DOHH2 (cell line): Measurements from ENCODE around the gene PPP4R3A.

Experiments used
- H3F3A ChIP-seq: fragments of 200-600 bp; sonication (generic), shearing (Covaris generic); 2 replicates; pipeline ENCODE4 v1.6.0; 2016; ENCODE audit warnings: antibody characterized with exemption, mild to moderate bottlenecking; ENCODE audit not compliant: control insufficient read depth, insufficient read depth
- H3K27ac ChIP-seq: fragments of 200-600 bp; sonication (generic); 2 replicates; pipeline ENCODE4 v1.5.1; 2014; ENCODE audit warnings: low read depth, mild to moderate bottlenecking, low read length, moderate library complexity
- H3K27me3 ChIP-seq: fragments of 200-600 bp; sonication (generic); 2 replicates; pipeline ENCODE4 v1.6.1; 2014; ENCODE audit warnings: mild to moderate bottlenecking, low read length, mixed read lengths; ENCODE audit not compliant: control insufficient read depth
- H3K36me3 ChIP-seq: fragments of 200-600 bp; sonication (generic); 2 replicates; pipeline ENCODE4 v1.6.1; 2014; ENCODE audit warnings: mild to moderate bottlenecking, low read length, moderate library complexity, mixed read lengths; ENCODE audit not compliant: control insufficient read depth
- H3K4me1 ChIP-seq: fragments of 200-600 bp; sonication (generic); 2 replicates; pipeline ENCODE4 v1.6.1; 2014; ENCODE audit warnings: mild to moderate bottlenecking, low read length, mixed read lengths; ENCODE audit not compliant: control insufficient read depth
- H3K4me2 ChIP-seq: fragments of 200-600 bp; sonication (generic); 2 replicates; pipeline ENCODE4 v1.6.0; 2014; ENCODE audit warnings: mild to moderate bottlenecking, low read length, moderate library complexity
- H3K4me3 ChIP-seq: fragments of 200-600 bp; sonication (generic); 2 replicates; pipeline ENCODE4 v1.5.1; 2014; ENCODE audit warnings: mild to moderate bottlenecking, low read length, mixed read lengths
- H3K79me2 ChIP-seq: fragments of 200-600 bp; sonication (generic); 2 replicates; pipeline ENCODE4 v1.6.1; 2014; ENCODE audit warnings: mild to moderate bottlenecking, low read length, mixed read lengths; ENCODE audit not compliant: control insufficient read depth
- H3K9me2 ChIP-seq: fragments of 200-600 bp; sonication (generic); replicated peaks from 2 replicates; pipeline ENCODE4 v1.6.1; 2014; ENCODE audit warnings: mild to moderate bottlenecking, low read length, mixed read lengths; ENCODE audit not compliant: control insufficient read depth
- H3K9me3 ChIP-seq: fragments of 200-600 bp; sonication (generic); 2 replicates; pipeline ENCODE4 v1.6.1; 2014; ENCODE audit warnings: antibody characterized with exemption, low read length, mixed read lengths; ENCODE audit not compliant: control insufficient read depth, insufficient read depth
- H4K20me1 ChIP-seq: fragments of 200-600 bp; sonication (generic); 2 replicates; pipeline ENCODE4 v1.6.0; 2014; ENCODE audit warnings: low read depth, mild to moderate bottlenecking, antibody characterized with exemption, low read length, moderate library complexity; ENCODE audit not compliant: control insufficient read depth, insufficient read depth
- EZH2phosphoT487 ChIP-seq: fragments of 200-600 bp; sonication (generic); IDR thresholded peaks from 2 replicates; pipeline ENCODE4 v1.6.1; 2017; ENCODE audit warnings: borderline replicate concordance, mild to moderate bottlenecking, antibody characterized with exemption, low read length, moderate library complexity, mixed read lengths
- TF ChIP-seq, protein P1 (sequence below): fragments of 200-600 bp; sonication (generic); IDR thresholded peaks from one replicate; pipeline ENCODE4 v1.5.1; 2014; ENCODE audit warnings: antibody characterized with exemption, mild to moderate bottlenecking, low read depth, low read length; ENCODE audit not compliant: poor library complexity, severe bottlenecking

The PPP4R3A gene

DNA sequence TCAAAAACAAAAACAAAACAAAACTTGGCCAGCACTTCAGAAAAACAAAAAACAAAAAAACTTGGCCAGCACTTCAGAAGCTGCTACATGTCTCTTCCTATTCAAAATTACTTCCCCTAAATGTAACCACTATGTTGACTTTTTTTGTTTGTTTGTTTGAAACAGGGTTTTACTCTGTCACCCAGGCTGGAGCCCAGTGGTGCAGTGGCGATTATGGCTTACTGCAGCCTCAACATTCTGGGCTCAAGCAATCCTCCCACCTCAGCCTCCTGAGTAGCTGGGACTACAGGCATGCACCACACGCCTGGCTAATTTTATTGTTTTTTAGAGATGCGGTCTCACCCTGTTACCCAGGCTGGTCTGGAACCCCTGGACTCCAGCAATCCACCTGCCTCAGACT, 38.0 kb upstream of the PPP4R3A start:
- Histone ChIP-seq H3K36me3 (no peaks in the 10 kb centered on the region), H3K4me2 (no peak overlapping the region), H3K27me3 (0 out of 2 replicates have a peak, but pooled peaks cover 4% of the 10 kb centered on the region), H3K4me1 (no peaks in the 10 kb centered on the region), H3K4me3 (no peak overlapping the region), H3F3A (no peaks in the 10 kb centered on the region), H3K9me3 (no peaks in the 10 kb centered on the region), H3K27ac (no peak overlapping the region), H4K20me1 (no peaks in the 10 kb centered on the region), H3K79me2 (no peaks in the 10 kb centered on the region), H3K9me2 (no peaks in the 10 kb centered on the region)
- TF ChIP-seq, protein P1, sequence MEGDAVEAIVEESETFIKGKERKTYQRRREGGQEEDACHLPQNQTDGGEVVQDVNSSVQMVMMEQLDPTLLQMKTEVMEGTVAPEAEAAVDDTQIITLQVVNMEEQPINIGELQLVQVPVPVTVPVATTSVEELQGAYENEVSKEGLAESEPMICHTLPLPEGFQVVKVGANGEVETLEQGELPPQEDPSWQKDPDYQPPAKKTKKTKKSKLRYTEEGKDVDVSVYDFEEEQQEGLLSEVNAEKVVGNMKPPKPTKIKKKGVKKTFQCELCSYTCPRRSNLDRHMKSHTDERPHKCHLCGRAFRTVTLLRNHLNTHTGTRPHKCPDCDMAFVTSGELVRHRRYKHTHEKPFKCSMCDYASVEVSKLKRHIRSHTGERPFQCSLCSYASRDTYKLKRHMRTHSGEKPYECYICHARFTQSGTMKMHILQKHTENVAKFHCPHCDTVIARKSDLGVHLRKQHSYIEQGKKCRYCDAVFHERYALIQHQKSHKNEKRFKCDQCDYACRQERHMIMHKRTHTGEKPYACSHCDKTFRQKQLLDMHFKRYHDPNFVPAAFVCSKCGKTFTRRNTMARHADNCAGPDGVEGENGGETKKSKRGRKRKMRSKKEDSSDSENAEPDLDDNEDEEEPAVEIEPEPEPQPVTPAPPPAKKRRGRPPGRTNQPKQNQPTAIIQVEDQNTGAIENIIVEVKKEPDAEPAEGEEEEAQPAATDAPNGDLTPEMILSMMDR = no peak
- no peak for TF ChIP-seq EZH2phosphoT487

DNA sequence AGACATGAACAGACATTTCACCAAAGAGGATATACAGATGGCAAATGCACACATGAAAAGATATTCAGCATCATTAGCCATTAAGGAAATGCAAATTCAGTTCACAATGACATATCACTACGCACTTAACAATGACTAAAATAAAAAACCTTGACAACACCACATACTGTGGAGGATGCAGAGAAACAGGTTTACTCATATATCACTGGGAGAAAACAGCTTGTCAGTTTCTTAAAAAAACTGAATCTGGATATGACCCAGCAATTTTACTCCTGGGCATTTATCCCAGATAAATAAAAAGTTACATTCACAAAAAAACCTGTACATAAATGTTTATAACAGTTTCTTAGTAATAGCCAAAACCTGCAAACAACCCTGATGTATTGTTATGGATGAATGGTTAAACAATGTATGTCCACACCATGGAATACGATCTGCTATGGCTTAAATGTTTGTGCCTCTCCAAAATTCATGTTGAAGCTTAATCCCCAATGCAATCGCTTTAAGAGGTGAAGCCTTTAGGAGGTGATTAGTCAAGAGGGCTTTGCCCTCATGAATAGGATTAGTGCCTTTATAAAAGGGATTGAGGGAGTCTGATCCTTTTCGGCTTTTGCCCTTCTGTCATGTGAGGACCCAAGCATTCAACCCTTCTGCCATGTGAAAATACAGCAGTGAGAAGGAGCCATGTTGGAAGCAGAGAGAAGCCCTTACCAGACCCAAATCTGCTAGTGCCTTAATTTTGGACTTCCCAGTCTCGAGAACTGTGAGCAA, 36.0 kb upstream of the PPP4R3A start:
- Histone ChIP-seq H3K9me2 (no peaks in the 10 kb centered on the region), H3K9me3 (no peaks in the 10 kb centered on the region), H3K4me1 (no peaks in the 10 kb centered on the region), H3K4me3 (no peak overlapping the region), H3K27me3 (no peaks in the 10 kb centered on the region), H3K79me2 (no peaks in the 10 kb centered on the region), H4K20me1 (no peaks in the 10 kb centered on the region), H3F3A (no peaks in the 10 kb centered on the region), H3K36me3 (no peaks in the 10 kb centered on the region), H3K27ac (no peak overlapping the region), H3K4me2 (no peak overlapping the region)
- TF ChIP-seq EZH2phosphoT487 = no peak
- TF ChIP-seq, protein P1 = no peak

DNA sequence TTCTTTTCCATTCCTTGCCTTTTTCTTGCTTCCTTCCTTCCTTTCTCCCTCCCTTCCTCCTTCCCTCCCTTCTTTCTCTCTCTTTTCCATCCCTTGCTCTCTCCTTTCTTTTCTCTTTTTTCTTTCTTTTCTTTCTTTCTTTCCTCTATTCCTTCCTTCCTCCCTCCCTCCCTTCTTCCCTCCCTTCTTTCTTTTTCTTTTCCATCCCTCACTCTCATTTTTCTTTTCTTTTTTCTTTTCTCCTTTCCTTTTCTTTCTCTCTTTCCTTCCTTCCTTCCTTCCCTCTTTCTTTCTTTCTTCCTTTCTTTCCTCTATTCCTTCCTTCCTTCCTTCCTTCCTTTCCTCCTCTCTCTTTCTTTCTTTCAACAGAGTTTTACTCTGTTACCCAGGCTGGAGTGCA, 35.1 kb upstream of the PPP4R3A start:
- H3K4me3 ChIP-seq = no peak overlapping the region
- no peaks in the 10 kb centered on the region for H4K20me1 ChIP-seq
- H3K4me1 ChIP-seq = no peaks in the 10 kb centered on the region
- H3K4me2 ChIP-seq = no peak overlapping the region
- H3K9me3 ChIP-seq = no peaks in the 10 kb centered on the region
- no peaks in the 10 kb centered on the region for H3K9me2 ChIP-seq
- TF ChIP-seq, protein P1 = no peak
- TF ChIP-seq EZH2phosphoT487 = no peak
- H3K27me3 ChIP-seq = no peaks in the 10 kb centered on the region
- H3K36me3 ChIP-seq = no peaks in the 10 kb centered on the region
- H3K27ac ChIP-seq = no peak overlapping the region
- no peaks in the 10 kb centered on the region for H3F3A ChIP-seq
- H3K79me2 ChIP-seq = no peaks in the 10 kb centered on the region
